ENCODE results near the gene DAB2IP. TPM values are rescaled to one million over a fixed set of nuclear protein-coding genes. Genes with fewer than 3 reads are reported as not detected.

Gene DAB2IP
- polyA plus RNA-seq, 1 experiment = 20.4 TPM

DNA sequence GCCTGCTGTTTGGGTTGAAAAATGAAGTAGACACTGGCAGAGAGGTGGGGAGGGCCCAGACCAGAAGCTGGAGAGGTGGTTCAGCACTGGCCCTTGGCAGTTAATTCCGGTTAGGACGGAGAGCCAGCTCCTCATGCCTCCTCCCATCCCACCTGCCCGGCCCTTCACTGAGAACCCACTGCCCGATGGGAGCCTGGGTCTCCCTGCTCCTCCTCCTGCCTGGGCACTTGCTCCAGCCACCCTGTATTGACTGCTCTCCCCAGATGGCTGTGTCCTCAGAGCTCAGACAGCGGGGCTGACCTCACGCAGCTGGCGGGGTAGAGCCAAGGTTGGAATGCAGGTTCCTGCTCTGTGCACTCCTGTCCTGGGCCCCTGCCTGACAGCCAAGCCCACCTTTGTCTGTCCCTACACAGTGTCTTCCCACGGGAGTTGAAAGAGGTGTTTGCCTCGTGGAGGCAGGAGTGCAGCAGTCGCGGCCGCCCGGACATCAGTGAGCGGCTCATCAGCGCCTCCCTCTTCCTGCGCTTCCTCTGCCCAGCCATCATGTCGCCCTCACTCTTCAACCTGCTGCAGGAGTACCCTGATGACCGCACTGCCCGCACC is 114.7 kb downstream of the DAB2IP start:
- no peak for DNase-seq (ENCODE audit: low read depth, low spot score)
- TF ChIP-seq, protein P1, sequence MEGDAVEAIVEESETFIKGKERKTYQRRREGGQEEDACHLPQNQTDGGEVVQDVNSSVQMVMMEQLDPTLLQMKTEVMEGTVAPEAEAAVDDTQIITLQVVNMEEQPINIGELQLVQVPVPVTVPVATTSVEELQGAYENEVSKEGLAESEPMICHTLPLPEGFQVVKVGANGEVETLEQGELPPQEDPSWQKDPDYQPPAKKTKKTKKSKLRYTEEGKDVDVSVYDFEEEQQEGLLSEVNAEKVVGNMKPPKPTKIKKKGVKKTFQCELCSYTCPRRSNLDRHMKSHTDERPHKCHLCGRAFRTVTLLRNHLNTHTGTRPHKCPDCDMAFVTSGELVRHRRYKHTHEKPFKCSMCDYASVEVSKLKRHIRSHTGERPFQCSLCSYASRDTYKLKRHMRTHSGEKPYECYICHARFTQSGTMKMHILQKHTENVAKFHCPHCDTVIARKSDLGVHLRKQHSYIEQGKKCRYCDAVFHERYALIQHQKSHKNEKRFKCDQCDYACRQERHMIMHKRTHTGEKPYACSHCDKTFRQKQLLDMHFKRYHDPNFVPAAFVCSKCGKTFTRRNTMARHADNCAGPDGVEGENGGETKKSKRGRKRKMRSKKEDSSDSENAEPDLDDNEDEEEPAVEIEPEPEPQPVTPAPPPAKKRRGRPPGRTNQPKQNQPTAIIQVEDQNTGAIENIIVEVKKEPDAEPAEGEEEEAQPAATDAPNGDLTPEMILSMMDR (IDR thresholded peaks at IDR 0.05; ENCODE audit: low read depth, low read length) = no peak
- Histone ChIP-seq H3K9me3 (ENCODE audit: control insufficient read depth, insufficient read depth, low read length) (no peaks in the 10 kb centered on the region; the same call in 1 of the 2 replicates), H3K4me3 (ENCODE audit: low read depth, low read length) (no peak overlapping the region), H3K27me3 (ENCODE audit: control insufficient read depth, insufficient read depth, low read length) (no peaks in the 10 kb centered on the region), H3K27ac (ENCODE audit: low read depth, low read length) (no peak overlapping the region)
- POLR2A ChIA-PET = no interaction called here
- CTCF ChIA-PET = no interaction called here

DNA sequence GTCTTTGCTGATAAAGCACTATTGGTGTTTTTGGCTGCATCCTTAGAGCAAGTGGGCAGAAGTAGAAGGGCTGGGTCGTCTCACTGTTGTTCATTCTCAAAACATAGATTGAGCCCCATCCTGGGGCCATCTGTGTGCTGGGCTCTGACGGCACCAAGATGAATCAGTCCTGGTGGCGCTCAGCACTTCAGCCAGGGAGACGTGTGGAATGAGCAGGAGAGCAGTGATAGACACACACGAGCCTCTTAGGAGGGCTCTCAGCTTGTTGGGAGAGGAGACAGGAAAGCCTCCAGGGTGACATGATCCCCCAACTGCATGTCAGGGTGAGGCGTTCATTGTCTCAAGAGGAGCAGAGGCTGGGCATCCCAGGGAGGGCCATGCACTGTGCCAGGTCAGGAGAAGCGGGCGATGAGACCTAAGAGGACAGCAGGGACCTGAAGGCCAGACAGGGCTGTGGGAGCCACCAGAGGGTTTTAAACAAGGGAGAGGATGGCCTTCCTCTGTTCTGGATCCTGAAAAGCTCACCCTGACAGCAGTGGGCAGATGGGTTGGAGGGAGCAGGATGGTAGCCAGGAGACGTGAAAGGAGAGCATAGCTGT is 115.8 kb downstream of the DAB2IP start:
- Histone ChIP-seq H3K4me3 (ENCODE audit: low read depth, low read length) (no peak overlapping the region), H3K9me3 (ENCODE audit: control insufficient read depth, insufficient read depth, low read length) (no peaks in the 10 kb centered on the region; the same call in 1 of the 2 replicates), H3K27ac (ENCODE audit: low read depth, low read length) (no peak overlapping the region), H3K27me3 (ENCODE audit: control insufficient read depth, insufficient read depth, low read length) (no peaks in the 10 kb centered on the region)
- CTCF ChIA-PET = interaction anchor here (1.8 kb wide), 1 partner anchor 221 kb away, joined by 5 read pairs; no protein-coding TSS in a partner anchor
- TF ChIP-seq, protein P1 (IDR thresholded peaks at IDR 0.05; ENCODE audit: low read depth, low read length) = no peak
- DNase-seq (ENCODE audit: low read depth, low spot score) = no peak
- POLR2A ChIA-PET = interaction anchor here (0.7 kb wide), 1 partner anchor 210 kb away, joined by 3 read pairs; no protein-coding TSS in a partner anchor

DNA sequence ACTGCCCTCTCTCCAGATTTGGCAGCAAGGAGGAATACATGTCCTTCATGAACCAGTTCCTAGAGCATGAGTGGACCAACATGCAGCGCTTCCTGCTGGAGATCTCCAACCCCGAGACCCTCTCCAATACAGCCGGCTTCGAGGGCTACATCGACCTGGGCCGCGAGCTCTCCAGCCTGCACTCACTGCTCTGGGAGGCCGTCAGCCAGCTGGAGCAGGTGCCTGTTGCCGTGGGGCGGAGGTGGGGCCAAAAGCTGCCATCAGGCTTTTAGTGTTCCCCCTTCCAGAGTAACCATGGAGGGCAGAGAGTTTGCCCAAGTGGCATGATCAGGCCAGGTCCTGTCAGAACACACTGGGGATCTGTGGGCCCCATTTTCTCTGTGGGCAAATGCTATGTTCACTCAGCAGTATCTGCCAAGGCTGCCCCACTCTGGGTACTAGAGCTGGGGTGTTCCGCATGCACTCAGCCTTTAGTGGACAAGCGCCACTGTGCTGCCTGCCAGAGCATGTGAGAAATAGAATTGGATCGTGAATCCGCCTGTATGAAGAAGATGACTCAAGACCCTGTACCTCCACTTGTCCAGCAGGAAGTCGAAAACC is 117.1 kb downstream of the DAB2IP start:
- TF ChIP-seq, protein P1 (IDR thresholded peaks at IDR 0.05; ENCODE audit: low read depth, low read length) = no peak
- H3K27me3 ChIP-seq (ENCODE audit: control insufficient read depth, insufficient read depth, low read length) = no peaks in the 10 kb centered on the region
- no peak overlapping the region for H3K4me3 ChIP-seq (ENCODE audit: low read depth, low read length)
- no peak for DNase-seq (ENCODE audit: low read depth, low spot score)
- no peak overlapping the region for H3K27ac ChIP-seq (ENCODE audit: low read depth, low read length)
- H3K9me3 ChIP-seq (ENCODE audit: control insufficient read depth, insufficient read depth, low read length) = no peaks in the 10 kb centered on the region; the same call in 1 of the 2 replicates
- ChIA-PET CTCF (interaction anchor here (1.8 kb wide), 1 partner anchor 223 kb away, joined by 5 read pairs; no protein-coding TSS in a partner anchor), POLR2A (no interaction called here)

DNA sequence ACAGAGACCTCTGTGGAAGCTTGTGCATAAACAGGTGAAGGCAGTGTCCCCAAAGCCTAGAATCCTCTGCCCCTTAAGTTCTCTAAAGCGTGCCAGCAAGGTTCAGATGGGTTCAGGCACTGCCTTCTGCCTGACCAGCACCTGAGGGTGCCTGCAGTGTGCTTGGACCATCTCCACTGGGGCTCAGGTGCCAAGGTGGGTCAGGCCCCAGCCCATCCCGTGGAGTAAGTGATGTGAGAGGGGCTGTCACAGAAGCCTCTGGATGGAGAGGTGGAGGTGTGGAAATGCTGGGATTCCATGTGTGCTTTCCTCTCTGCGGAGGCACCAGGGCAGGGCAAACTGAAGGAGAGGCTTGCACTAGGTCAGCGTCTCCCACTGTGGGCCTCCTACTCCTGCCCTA is 118.5 kb downstream of the DAB2IP start:
- POLR2A ChIA-PET = no interaction called here
- peak overlapping the region; percentile 68 for H3K27ac ChIP-seq (ENCODE audit: low read depth, low read length)
- no peak for DNase-seq (ENCODE audit: low read depth, low spot score)
- H3K9me3 ChIP-seq (ENCODE audit: control insufficient read depth, insufficient read depth, low read length) = no peaks in the 10 kb centered on the region; the same call in 1 of the 2 replicates
- no peaks in the 10 kb centered on the region for H3K27me3 ChIP-seq (ENCODE audit: control insufficient read depth, insufficient read depth, low read length)
- TF ChIP-seq, protein P1 (IDR thresholded peaks at IDR 0.05; ENCODE audit: low read depth, low read length) = no peak
- H3K4me3 ChIP-seq (ENCODE audit: low read depth, low read length) = no peak overlapping the region
- CTCF ChIA-PET = no interaction called here
